Panc1 (cell line): Measurements from ENCODE around the gene MSH2. TPM values are rescaled to one million over a fixed set of nuclear protein-coding genes. Genes with fewer than 3 reads are reported as not detected.

Experiments
- ATAC-seq: fragments of 200-7000 bp; cut with Tn5 transposase; 2 replicates; pipeline ENCODE4 v1.9.1; 2020; ENCODE audit warnings: mild to moderate bottlenecking, moderate library complexity
- BruUV-seq: library from RNA; stranded (reverse); fragments of 400-500 nt; replicated peaks from 2 replicates; lab custom pipeline; 2021; lab: Mats Ljungman, UMichigan
- CTCF ChIA-PET: fragments of 300-600 bp; sonication (Branson Sonifier 250); formaldehyde crosslinking; loops from one replicate; lab custom pipeline; 2022; ENCODE audit warnings: antibody characterized with exemption; lab: Charles Lee
- POLR2A ChIA-PET: fragments of 300-600 bp; sonication (Branson Sonifier 250); formaldehyde crosslinking; loops from one replicate; lab custom pipeline; 2022; ENCODE audit warnings: antibody characterized with exemption; lab: Charles Lee
- DNase-seq: peaks from one replicate; pipeline ENCODE4 v3.0.0-alpha.2; 2010; ENCODE audit warnings: low read depth, low spot score
- H3K27ac ChIP-seq: 2 replicates; pipeline ENCODE4 v1.5.1; 2011; ENCODE audit warnings: mild to moderate bottlenecking, low read length, inconsistent platforms
- H3K27me3 ChIP-seq: fragments of 200-500 bp; sonication (Bioruptor generic); 2 replicates; pipeline ENCODE4 v1.6.0; 2014; ENCODE audit warnings: low read length, inconsistent platforms; ENCODE audit not compliant: control insufficient read depth, insufficient read depth
- H3K36me3 ChIP-seq: fragments of 200-500 bp; sonication (Bioruptor generic); 2 replicates; pipeline ENCODE4 v1.5.1; 2014; ENCODE audit warnings: inconsistent platforms, mild to moderate bottlenecking, low read length, moderate library complexity; ENCODE audit not compliant: control insufficient read depth, insufficient read depth
- H3K4me1 ChIP-seq: 2 replicates; pipeline ENCODE4 v1.5.1; 2011; ENCODE audit warnings: inconsistent platforms, mild to moderate bottlenecking, low read length, moderate library complexity; ENCODE audit not compliant: control insufficient read depth, insufficient read depth
- H3K4me3 ChIP-seq, 2 experiments: 2 replicates each; pipeline ENCODE4 v1.5.1; 2011 to 2012; ENCODE audit warnings: low read depth in 2 of 2, low read length in 2 of 2, mild to moderate bottlenecking in 2 of 2, inconsistent platforms in 1 of 2, moderate library complexity in 1 of 2
- H3K9me3 ChIP-seq: fragments of 200-500 bp; sonication (Bioruptor generic); 2 replicates; pipeline ENCODE4 v1.5.1; 2014; ENCODE audit warnings: low read depth, mild to moderate bottlenecking, inconsistent platforms, low read length, moderate library complexity; ENCODE audit not compliant: control insufficient read depth, insufficient read depth
- CTCF ChIP-seq: fragments of 450-650 bp; IDR thresholded peaks from 2 replicates; pipeline ENCODE4 v1.5.1; 2017; ENCODE audit warnings: mild to moderate bottlenecking
- POLR2AphosphoS5 ChIP-seq: IDR thresholded peaks from 2 replicates; pipeline ENCODE4 v1.6.1; 2012; ENCODE audit warnings: mild to moderate bottlenecking, low read depth, low read length, moderate library complexity
- REST ChIP-seq, 2 experiments: IDR thresholded peaks; 2 replicates each; pipeline ENCODE4 v1.6.1; 2011 to 2012; ENCODE audit warnings: low read depth in 2 of 2, control low read depth in 1 of 2, low read length in 1 of 2, mild to moderate bottlenecking in 1 of 2, moderate library complexity in 1 of 2; ENCODE audit not compliant: insufficient read depth in 1 of 2
- SIN3A ChIP-seq: IDR thresholded peaks from 2 replicates; pipeline ENCODE4 v1.6.1; 2012; ENCODE audit warnings: low read depth, mild to moderate bottlenecking, low read length, moderate library complexity, borderline replicate concordance; ENCODE audit not compliant: insufficient read depth
- TCF7L2 ChIP-seq: IDR thresholded peaks from 2 replicates; pipeline ENCODE4 v1.6.1; 2011; ENCODE audit warnings: mild to moderate bottlenecking, low read depth, low read length, inconsistent platforms
- in situ Hi-C: cut with HindIII; loops from 2 replicates; pipeline ENCODE4 v1.10.0; 2016; ENCODE audit warnings: low sequenced_read_pairs, low pct_unique_long_range_greater_than_20kb
- intact Hi-C: fragments of 100-400 bp; cut with micrococcal nuclease; formaldehyde crosslinking; loops from one replicate; pipeline ENCODE4 v1.10.0; 2022; ENCODE audit not compliant: unreplicated experiment
- total RNA-seq: library from RNA; stranded (reverse); gene quantifications from one replicate; pipeline ENCODE4 v1.2.1, GENCODE V29; 2021; ENCODE audit not compliant: unreplicated experiment

Gene MSH2
- total RNA-seq, 1 experiment from 2014 or later = 72.2 TPM

GRCh38 chr2:47354848-47355204, 48.1 kb upstream of the MSH2 start:
- Histone ChIP-seq H3K36me3 (no peaks in the 10 kb centered on the region), H3K27me3 (no peaks in the 10 kb centered on the region), H3K9me3 (no peaks in the 10 kb centered on the region), H3K27ac (0 out of 2 replicates have a peak overlapping the region, but pooled peaks have one; percentile 27), H3K4me3 (no peak overlapping the region), H3K4me1 (peaks cover 7% of the 10 kb centered on the region; the same call in 1 of the 2 replicates)
- POLR2A ChIA-PET = no interaction called here
- no TSS peak for BruUV-seq
- intact Hi-C loops (no loop called here), in situ Hi-C loops (no loop called here)
- CTCF ChIA-PET = interaction anchor here (1.1 kb wide), 1 partner anchor 34 kb away, joined by 3 read pairs; no protein-coding TSS in a partner anchor
- DNase-seq (no peak), ATAC-seq (no peak)
- TF ChIP-seq TCF7L2 (no peak), CTCF (no peak), SIN3A (no peak)

GRCh38 chr2:47357483-47357882, 45.5 kb upstream of the MSH2 start:
- no TSS peak for BruUV-seq
- ATAC-seq = no peak
- no peak overlapping the region for H3K27ac ChIP-seq
- DNase-seq = no peak
- peaks cover 7% of the 10 kb centered on the region; the same call in 1 of the 2 replicates for H3K4me1 ChIP-seq
- intact Hi-C loops (no loop called here), in situ Hi-C loops (no loop called here)
- POLR2A ChIA-PET = no interaction called here
- no peaks in the 10 kb centered on the region for H3K27me3 ChIP-seq
- no peaks in the 10 kb centered on the region for H3K9me3 ChIP-seq
- no peaks in the 10 kb centered on the region for H3K36me3 ChIP-seq
- TF ChIP-seq TCF7L2 = no peak
- no peak for TF ChIP-seq CTCF
- no peak for TF ChIP-seq POLR2AphosphoS5
- no peak for TF ChIP-seq REST (IDR thresholded peaks at IDR 0.05; ENCODE audit: insufficient read depth in 1 of 2, low read depth in 2 of 2, low read length in 1 of 2)
- TF ChIP-seq SIN3A = no peak
- CTCF ChIA-PET = no interaction called here
- no peak overlapping the region for H3K4me3 ChIP-seq
